ENCODE measurements around the gene FOXJ2.
A peak's percentile ranks its signal among the peaks of the same experiment; 100 is the strongest.
"Not testable (repeated sequence)": the region's sequence is repeated elsewhere in the genome, so short reads cannot be mapped to it uniquely, and the experiment has no call there.

Gene FOXJ2

DNA sequence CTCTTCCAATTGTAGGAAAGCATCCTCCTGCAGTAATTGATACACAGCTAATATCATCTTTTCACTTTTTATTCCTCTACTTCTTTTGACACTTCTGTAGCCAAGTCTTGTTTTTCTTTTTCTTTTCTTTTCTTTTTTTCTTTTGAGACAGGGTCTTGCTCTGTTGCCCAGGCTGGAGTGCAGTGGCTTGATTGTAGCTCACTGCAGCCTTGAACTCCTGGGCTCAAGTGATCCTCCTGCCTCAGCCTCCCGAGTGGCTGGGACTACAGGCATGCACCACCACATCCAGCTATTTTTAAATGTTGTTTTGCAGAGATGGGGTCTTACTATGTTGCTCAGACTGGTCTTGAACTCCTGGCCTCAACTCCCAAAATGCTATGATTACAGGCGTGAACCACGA, 39.3 kb downstream of the FOXJ2 start:
- not testable (repeated sequence) for DNase-seq

DNA sequence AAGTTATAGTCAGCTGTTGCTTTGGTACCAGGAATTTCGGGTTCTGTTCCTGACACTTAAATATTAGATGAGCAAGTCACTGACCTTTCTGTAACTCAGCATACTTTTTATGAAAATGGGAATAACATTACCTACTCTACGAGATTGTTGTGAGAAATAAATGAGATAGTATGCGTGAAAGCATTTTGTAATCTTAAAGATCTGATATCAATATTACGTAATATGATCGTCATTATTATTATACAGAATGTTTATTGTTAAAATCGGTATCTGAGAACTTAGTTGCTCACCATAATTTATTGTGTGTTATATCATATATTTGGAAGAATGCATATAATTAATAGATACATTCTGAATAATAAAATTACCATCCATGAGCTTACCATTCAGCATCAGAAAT, 43.4 kb downstream of the FOXJ2 start:
- DNase-seq = no peak

DNA sequence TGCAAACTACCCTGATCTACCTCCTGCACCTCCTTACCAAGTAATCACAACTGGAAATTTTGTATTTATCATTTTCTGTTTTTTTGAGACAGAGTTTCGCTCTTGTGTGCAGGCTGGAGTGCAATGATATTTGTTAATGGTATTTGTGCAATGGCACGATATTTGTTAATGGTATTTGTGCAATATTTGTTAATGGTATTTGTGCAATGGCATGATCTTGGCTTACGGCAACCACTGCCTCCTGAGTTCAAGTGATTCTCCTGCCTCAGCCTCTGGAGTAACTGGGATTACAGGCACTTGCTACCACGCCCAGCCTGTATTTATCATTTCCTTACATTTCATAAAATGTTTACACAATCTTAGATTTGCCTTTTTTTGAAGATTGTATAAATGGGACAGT, 43.9 kb downstream of the FOXJ2 start:
- no peak for DNase-seq

DNA sequence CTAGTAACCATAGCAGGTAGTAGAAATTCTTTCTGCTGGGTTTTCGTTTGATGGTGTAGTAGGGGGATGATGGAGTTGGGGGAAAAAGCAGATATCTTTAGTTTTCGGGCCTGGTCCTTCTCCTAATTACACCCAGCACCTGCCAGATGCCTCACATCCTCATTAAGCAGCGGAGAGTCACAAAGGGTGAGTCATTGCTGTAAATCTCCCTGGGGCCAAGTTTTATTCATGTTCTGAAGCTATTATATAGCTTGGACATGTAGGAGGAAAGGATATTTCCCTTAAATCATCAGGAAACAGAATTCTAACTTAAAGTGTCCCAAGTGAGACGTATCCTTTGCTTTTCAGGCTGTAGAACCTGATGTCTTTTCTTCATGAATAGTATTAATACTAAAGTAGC, 44.7 kb downstream of the FOXJ2 start:
- DNase-seq = no peak

DNA sequence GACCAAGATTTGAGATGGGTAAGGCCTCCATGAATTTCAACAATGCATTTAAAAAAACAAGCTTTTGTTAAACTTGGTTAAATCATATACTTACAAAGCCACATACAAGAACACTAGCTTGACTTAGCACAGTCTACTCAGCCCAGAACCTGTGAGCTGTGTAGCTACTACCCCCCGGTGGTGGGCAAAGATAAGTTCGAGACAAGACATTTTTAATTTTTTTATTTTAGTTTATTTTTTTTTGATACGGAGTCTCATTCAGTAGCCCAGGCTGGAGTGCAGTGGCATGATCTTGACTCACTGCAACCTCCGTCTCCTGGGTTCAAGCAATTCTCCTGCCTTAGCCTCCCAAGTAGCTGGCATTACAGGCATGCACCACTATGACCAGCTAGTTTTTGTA, 45.9 kb downstream of the FOXJ2 start:
- peak; percentile 72 for DNase-seq

DNA sequence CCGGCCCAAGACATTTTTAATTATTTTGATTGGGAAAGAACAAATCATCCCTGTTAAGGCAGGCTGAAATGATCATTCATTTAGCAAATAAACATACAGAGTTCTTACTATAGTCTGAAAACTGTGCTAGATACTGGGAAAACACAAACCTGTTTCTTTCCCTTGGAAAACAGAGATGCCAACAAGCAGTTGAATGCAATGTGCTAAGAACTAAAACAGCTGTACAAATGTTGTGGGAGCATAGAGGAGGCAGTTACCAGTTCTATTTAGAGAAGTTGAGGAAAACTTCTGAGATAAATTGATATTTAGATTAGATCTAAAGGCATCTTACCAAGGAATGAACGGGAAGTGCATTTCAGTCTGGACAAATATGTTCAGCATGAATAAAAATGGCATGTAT, 46.4 kb downstream of the FOXJ2 start:
- DNase-seq = no peak

DNA sequence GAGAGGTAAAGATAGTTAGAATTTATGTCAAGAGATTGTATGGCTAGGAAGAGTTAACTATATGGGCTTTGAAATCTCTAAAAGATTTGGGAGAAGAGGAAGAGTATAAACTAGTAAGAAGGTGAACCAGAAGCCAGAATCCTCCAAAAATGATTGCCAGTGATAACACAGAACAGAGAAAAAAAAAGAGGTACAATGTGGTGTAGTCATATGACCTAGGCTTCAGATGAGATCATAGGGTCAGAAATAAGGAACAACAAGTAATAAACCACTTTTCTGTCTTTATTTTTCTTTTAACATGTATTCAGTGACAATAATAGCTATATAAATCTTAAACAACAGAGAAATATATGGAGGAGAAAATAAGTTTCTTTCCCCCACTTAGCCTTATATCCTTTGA, 47.6 kb downstream of the FOXJ2 start:
- no peak for DNase-seq

DNA sequence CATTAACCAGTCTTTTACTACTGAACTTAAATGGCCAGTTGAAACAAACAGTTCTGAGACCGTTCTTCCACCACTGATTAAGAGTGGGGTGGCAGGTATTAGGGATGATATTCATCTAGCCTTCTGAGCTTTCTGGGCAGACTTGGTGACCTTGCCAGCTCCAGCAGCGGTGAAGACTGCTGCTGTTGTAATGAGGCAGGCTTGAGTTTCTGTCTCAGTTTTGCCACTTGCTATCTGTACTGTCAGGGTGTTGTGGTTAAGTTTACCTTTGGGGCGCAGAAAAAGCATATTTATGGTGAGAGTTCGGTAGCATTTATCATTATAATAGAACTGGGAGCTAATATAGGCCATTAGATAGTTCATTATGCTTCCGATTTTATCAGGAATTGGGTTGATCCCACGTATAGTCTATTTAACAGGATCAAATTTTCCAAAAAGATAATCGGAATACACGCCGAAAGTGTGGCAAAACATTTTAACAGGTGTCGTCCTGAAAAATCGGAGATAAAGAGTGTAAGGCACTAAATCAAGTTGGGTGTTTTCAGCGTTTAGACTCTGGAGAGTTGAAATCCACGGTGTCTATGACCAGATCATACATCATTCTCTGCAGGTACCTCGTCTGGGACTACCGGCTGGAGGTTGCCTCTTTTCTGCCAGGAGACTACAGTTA, 48.9 kb downstream of the FOXJ2 start:
- peak; percentile 41 for DNase-seq

DNA sequence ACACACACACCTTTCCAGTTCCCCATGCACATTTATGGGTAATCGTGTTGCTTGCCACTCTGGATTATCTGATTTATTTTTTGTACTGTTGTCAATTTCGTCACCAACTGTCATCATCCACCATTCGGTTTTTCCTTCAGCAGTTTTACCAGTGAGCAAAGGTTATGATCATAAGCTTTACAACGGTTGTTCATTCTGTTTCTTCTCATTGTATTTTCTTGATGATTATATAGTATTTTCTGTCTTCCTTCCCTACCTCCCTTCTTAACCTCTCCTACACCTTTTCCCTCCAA, 50.2 kb downstream of the FOXJ2 start:
- DNase-seq = no peak

DNA sequence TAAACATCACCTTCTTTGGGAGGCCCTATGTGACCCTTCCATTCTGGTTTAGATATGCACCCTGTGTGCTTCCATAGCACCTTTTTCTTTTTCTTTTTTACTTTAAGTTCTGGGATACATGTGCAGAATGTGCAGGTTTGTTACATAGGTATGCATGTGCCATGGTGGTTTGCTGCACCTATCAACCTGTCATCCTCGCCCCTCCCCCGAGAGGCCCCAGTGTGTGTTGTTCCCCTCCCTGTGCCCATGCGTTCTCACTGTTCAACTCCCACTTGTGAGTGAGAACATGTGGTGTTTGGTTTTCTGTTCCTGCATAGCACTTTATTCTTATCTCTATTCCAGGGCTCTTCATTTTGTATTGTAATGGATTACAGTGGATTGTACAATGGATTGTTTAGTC, 51.8 kb downstream of the FOXJ2 start:
- peak; percentile 58 for DNase-seq

DNA sequence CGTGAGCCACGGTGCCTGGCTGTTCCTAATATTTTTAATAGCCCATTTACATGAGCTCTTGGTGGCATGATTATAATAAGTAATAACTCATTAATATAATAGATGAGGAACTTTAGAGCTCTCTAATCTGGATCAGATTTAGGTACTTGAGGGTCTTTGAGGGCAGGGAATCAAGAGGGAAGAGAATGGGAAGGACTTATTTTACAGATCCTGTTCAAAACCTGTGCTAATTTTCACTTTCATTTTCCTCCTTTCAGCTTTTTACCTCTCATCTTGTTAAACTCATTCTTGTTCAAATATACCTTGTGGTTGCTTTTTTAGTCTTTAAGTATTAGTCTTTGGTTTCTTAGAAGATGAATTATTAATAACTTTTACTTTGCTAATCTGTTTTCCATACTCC, 55.1 kb downstream of the FOXJ2 start:
- DNase-seq = no peak

DNA sequence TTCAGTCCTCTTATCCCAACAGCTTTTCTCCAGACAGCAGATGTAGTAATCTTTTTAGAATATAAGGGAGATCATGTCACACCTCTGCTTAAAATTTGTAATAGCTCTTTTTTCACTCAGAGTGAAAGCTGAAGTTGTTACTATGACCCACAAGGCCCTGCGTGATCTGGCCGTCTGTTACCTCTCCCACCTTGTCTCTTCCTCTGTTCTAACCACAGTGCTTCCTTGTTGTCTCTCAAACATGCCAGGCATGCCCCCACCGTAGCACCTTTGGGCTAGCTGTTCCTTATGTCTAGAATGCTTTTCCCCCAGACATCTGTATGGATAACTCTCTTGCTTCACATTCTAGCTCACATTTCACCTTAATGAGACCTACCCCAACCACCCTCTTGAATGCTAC, 56.1 kb downstream of the FOXJ2 start:
- peak; percentile 40 for DNase-seq

DNA sequence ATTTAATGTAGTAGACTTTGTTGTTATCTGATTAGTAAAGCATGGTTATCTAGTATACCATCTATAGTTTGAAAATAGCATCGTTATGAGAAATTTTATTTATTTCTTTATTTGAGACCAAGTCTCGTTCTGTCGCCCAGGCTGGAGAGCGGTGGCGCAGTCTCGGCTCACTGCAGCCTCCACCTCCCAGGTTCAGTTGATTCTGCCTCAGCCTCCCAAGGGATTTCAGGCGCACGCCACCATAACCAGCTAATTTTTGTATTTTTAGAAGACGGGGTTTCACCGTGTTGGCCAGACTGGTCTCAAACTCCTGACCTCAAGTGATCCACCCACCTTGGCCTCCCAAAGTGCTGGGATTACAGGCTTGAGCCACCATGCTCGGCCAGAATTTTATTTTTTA, 56.8 kb downstream of the FOXJ2 start:
- DNase-seq = not testable (repeated sequence)

DNA sequence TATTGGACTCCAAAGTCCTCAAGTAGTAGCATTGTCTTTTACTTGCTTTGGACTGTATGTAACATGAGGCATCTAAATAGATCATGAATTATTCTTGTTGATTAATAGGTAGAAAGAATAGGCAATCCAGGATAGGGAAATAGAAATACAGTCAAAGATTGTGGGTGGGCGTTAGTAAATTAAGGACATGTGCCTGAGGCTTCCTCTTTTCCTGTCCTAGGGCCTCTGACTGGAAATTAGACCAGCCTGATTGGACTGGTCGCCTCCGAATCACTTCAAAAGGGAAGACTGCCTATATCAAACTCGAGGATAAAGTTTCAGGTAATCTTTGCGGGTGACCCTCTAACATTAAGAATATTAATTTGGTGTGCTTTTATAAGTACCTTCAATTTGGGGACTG, 57.2 kb downstream of the FOXJ2 start:
- no peak for DNase-seq

DNA sequence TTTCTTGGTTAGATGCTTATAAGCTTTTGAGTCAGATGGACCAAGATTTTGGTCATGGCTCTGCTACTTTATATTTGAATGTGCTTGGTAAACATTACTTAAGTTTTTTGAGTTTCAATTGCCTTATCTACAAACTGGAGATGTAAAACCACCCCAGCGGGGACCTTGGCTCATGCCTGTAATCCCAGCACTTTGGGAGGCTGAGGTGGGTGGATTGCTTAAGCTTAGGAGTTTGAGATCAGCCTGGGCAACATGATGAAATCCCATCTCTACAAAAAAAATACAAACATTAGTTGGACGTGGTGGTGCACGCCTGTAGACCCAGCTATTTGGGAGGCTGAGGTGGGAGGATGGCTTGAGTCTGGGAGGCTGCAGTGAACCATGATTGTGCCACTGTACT, 60.8 kb downstream of the FOXJ2 start:
- no peak for DNase-seq

DNA sequence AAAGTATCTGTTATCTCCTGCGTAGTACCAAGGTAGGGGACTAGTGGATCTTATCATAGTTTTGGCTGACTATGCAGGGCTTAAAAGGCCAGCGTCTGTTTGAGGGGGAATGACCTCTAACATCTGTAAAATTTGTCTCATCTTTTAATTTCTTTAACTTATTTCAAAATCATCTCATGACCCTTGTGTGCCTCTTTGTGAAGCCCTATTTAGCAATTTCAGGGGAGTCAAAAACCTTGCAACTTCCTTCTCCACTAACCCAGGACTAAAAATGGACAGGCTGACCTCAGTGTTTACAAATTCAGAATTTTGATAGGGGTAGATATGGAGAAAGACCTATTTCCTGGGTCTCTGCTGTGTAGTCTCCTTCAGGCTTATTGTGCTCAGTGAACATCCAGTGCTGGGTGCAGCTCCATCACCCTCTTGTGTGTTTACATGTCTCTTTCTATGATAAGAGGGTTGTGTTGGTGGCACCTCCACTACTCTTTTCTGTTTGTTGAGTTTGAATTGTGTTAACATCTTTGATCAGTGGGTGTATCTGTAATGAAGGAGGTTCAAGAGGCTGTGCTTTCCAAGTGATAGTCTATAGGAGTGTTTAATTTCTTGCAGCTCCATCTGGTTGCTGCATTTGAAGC, 63.9 kb downstream of the FOXJ2 start:
- DNase-seq = no peak

DNA sequence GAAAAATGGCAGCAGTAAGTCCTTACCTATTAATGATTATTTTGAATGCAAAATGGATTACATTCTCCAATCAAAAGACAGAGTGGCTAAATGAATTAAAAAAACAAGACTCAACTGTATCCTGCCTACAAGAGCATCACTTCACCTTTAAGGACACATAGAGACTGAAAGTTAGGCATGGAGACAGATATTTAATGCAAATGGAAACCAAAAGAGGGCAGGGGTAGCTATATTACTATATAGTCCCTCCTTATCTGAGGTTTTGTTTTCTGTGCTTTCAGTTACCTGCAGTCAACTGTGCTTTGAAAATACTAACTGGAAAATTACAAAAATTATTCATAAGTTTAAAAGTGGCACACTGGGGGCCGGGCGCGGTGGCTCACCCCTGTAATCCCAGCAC, 66.7 kb downstream of the FOXJ2 start:
- no peak for DNase-seq
